GM04503 (cell line): ENCODE results near the gene REXO1.

ENCODE experiments used
- DNase-seq: peaks from one replicate; pipeline ENCODE4 v3.0.0-alpha.2; 2012; ENCODE audit warnings: low read depth

Gene REXO1

GRCh38 chr19:1849132-1849474 is 820 bp upstream of the REXO1 start:
- no peak for DNase-seq

DNA sequence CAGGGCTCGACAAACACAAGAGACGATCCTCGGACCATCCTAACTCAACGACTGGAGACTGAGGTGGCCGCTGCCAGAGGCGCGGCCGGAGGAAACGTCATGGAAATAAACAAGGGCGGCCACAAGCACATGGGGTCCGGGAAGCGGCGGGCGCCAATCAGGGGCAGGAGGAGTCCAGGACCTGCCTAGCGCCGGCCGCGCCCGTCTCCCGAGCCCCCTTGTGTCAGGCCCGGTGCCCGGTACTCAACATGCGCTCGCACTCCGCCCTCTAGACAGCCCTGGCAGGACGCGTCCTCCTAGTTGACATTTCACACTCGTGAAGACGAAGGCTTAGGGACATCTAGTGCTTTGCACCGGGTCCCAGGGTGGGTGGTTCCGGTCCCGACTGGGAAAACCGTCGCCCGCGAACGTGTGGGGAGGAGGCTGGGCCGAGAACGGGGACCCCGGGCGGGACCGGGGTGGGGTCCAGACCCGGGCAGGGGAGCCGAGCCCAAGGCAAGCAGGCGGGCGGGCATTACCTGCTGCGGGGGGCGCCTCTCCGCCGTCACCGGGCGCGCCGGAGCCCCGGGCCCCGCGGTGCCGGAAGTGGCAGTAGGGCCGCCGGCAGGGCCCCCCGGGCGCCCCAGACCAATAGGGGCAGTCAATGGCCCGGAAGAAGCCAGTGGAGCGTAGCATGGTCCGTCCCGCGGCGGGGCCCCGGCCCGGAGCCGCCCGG is 442 bp downstream of the REXO1 start:
- no peak for DNase-seq

- DNase-seq, result no peak
These were observed 967 bp downstream of the REXO1 start for GRCh38 chr19:1847348-1847683.

DNA sequence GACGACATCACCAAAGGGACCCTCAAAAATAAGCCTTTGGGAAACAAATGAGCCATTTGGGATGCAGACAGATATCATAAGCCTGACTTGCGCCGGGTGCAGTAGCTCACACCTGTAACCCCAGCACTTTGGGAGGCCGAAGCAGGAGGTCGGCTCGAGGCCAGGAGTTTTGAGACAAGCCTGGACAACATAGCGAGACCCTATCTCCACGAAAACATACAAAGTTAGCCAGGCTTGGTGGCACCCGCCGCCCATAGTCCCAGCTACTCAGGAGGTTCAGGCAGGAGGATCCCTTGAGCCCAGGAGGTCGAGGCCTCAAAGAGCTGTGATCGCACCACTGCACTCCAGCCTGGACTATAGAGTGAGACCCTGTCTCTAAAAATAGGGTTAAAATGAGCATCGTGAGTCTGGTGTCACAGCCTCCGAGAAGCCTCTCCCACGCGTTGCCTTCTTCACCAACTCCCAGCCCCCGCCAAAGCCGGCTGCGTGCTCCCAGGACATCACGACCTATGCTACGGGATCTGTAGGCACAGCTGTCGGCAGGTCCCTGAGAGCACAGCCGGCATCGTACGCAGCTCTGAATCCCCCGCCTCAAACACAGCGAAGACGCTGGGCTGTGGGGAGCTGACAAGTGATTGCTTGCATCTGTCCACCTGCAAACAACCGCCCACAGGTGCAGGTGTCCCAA is 1.6 kb downstream of the REXO1 start:
- DNase-seq, result no peak

DNA sequence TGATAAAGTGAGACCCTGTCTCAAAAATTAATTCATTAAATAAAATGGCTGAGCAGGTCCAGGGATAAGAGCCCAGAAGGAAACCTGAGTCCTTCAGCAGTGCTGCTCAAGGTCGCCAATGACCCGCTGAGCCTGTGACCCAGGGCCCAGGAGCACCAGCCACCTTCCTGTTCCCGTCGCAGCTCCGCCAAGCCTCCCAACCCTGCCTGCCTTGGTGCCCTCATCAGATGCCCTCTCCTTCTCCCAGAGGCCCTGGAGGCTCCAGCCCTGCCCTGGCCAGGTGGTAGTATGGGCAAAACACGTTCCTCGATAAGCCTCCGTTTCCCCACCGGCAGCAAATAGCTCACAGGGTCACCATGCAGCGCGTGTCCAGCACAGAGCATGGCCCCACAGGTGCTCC is 2.6 kb downstream of the REXO1 start:
- DNase-seq, result no peak

- no peak for DNase-seq
These were observed 3.2 kb downstream of the REXO1 start for GRCh38 chr19:1845125-1845515.

- no peak for DNase-seq
These were observed 3.7 kb downstream of the REXO1 start for GRCh38 chr19:1844513-1845124.

GRCh38 chr19:1843646-1844394 is 4.5 kb downstream of the REXO1 start:
- no peak for DNase-seq

- DNase-seq, result no peak
These were observed 5.2 kb downstream of the REXO1 start for GRCh38 chr19:1843116-1843515.

DNA sequence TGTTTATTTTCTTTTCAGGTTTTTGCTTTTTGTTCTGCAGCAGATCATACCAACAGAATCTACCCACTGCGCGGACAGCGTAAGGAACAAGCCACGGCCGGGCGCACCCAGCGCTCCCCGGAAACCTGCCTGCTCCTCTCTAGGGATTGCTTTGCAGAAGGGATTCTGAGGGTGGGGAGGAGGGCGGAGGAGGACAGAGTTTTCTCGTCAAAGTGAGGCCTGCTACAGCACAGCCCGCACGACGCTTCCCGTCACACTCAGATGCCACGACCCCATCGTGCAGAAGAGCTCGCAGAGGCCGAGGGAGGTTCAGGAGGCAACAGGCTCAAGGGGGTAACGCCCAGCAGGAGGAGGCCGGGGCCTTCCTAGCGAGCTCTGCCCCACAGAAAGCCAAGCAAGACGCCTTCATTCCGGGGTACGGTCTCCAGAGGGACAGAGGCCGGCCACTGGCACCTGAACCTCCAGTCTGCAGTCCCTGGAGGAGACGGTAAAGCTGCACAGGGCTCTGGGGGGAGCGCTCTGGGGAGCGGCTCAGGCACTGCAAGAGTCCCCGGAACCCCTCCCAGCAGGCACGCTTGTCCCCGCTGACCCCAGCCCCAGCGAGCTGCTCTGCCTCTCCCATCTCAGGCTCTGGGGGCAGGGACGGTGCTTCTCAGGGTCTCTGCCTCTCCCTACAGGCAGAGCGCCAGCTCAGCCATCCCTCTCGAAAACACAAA is 6.9 kb downstream of the REXO1 start:
- no peak for DNase-seq

GRCh38 chr19:1840541-1841115 is 7.7 kb downstream of the REXO1 start:
- DNase-seq, result no peak

DNA sequence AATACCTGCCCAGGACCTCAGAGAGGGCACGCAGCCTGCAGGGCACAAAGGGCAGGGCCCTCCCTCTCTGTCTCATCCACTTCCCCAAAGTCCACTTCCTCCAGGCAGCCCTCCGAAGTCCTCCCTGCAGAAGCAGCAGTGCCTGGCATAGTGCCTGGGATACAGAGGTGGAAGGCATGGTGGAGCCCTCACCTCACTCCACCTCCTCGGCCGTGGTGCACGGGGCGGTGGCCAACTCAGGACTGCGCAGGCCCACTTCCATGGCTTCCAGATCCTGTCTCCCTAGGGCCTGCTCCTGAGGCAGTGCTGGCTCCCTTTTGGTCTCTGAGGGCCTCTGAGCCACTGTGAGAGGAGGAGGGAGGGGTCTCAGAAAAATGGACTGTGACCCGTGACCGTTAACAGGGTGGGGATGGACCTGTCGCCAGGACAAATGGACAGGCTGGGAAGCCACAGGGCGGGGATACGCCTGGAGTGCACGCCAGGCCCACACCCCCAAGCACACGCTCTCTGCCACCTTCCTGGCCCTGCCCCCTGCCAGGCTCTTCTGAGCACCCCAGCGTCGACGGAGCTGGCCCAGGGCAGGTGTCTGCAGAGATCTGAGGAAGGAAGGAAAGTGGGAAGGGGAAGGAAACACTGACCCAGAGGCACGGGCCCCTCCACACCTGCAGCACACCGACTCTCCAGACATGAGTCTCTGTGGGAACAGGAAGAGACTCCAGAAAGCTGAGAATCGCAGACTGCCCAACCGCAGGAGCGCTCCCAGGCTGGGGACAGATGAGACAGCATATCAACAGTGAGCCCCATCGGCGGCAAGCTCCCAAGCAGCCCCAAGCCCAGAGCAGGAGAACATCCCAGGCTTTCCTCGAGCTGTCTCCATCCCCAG is 8.4 kb downstream of the REXO1 start:
- DNase-seq, result no peak

DNA sequence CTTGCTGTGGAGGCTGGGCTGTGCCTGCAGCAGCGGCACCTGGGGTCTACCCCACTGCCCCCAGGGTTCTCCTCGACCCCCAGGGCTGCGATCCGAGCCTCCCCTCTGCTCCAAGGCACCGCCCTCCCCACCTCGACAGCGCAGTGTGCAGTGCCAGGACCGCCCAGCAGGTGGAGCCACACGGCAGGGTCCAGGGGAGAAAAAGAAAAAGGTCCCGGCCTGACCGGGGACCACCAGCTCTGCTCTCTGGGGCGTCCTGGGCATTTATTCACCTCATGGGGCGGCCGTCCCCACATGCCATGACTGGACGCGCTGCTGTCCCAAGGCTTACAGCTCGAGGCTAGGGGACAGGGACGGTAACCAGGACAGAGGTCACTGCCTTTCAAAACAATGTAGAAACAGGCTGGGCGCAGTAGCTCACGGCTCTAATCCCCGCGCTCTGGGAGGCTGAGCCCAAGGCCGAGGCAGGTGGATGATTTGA is 10.6 kb downstream of the REXO1 start:
- DNase-seq, result no peak

DNA sequence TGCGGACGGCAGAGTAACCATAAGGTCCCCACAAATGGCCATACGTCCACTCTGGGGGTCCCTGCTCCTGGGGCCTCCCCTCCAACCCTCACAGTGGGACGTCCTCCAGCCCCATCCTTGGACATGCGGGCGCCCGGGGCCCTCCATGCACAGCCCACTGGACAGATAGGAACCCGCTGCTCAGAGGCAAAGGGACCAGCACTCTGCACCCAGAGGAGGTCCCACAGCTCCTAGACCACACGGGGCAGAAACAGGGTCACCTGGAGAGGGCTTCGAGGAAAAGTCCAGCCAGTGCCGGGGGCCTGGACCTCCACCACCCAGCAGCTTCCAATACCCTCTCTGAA is 11.1 kb downstream of the REXO1 start:
- no peak for DNase-seq

- no peak for DNase-seq
These were observed 11.6 kb downstream of the REXO1 start for GRCh38 chr19:1836458-1837221.

GRCh38 chr19:1833540-1833939 is 14.7 kb downstream of the REXO1 start:
- DNase-seq, result no peak

- DNase-seq, result no peak
These were observed 16.1 kb downstream of the REXO1 start for GRCh38 chr19:1832046-1832663.

GRCh38 chr19:1830978-1831377 is 17.3 kb downstream of the REXO1 start:
- DNase-seq, result no peak

GRCh38 chr19:1830568-1830967 is 17.7 kb downstream of the REXO1 start:
- DNase-seq, result no peak

- no peak for DNase-seq
These were observed 18.3 kb downstream of the REXO1 start for GRCh38 chr19:1829958-1830357.
